Mucosa of descending colon (tissue), 3 donors: ENCODE results near the gene SLC8A2. TPM values are rescaled to one million over a fixed set of nuclear protein-coding genes. Genes with fewer than 3 reads are reported as not detected.
A peak's percentile ranks its signal among the peaks of the same experiment; 100 is the strongest.
"Not testable (repeated sequence)": the region's sequence is repeated elsewhere in the genome, so short reads cannot be mapped to it uniquely, and the experiment has no call there.

ENCODE experiments used
- ATAC-seq: fragments of 200-7000 bp; cut with Tn5 transposase; one replicate; pipeline ENCODE4 v1.9.1; 2020; ENCODE audit warnings: mild to moderate bottlenecking, moderate library complexity
- DNase-seq, 3 donors: peaks; one replicate each; pipeline ENCODE4 v3.0.0-alpha.2; 2020
- H3K36me3 ChIP-seq: fragments of 200-600 bp; one replicate; pipeline ENCODE4 v1.8.0; 2021; ENCODE audit warnings: low read depth, mild to moderate bottlenecking
- H3K4me1 ChIP-seq: fragments of 200-600 bp; one replicate; pipeline ENCODE4 v1.8.0; 2021; ENCODE audit warnings: low read depth, mild to moderate bottlenecking
- H3K4me3 ChIP-seq: fragments of 200-600 bp; one replicate; pipeline ENCODE4 v1.8.0; 2021; ENCODE audit warnings: mild to moderate bottlenecking
- H3K9me3 ChIP-seq: fragments of 200-600 bp; one replicate; pipeline ENCODE4 v1.8.0; 2021; ENCODE audit warnings: mild to moderate bottlenecking
- CTCF ChIP-seq: fragments of 200-600 bp; IDR thresholded peaks from one replicate; pipeline ENCODE4 v1.8.0; 2022; ENCODE audit warnings: antibody characterized with exemption, mild to moderate bottlenecking
- intact Hi-C, 2 donors: fragments of 100-400 bp; cut with DNase I in 1 of 2; cut with micrococcal nuclease in 1 of 2; formaldehyde crosslinking; loops; one replicate each; pipeline versions ENCODE4 v1.11.0 to v1.11.1; 2022; cut with DNase I, micrococcal nuclease
- total RNA-seq, 3 donors: library from RNA; stranded (reverse); fragmentation: NEBNext Ultra II Directional in 2 of 3; extraction: Animal tissue kit (Norgen Biotek cat#: 25700) in 2 of 3; gene quantifications; one replicate each; pipeline versions ENCODE4 v1.2.1 to v1.2.4, GENCODE V29; 2021 to 2023
- donor health status: DM: no; HTN: no; CAD: no; lungs with moderate emphysema.
- donor health status: DM: no; HTN: no; CAD: no.
- donor health status: DM: no; HTN: yes; CAD: no.

SLC8A2 gene
- total RNA-seq, 3 donors from 2014 or later = 0.75 to 17.5 (median 2.1) TPM

- no peak for ATAC-seq
- peak in 2 of 3 donors; percentile 10 to 40 for DNase-seq
- no peak for TF ChIP-seq CTCF
- no peaks in the 10 kb centered on the region for H3K36me3 ChIP-seq
- no peak overlapping the region for H3K4me3 ChIP-seq
- intact Hi-C loops = no loop called here
- H3K4me1 ChIP-seq = peaks cover 8% of the 10 kb centered on the region
- no peaks in the 10 kb centered on the region for H3K9me3 ChIP-seq
Measured at GRCh38 chr19:47489072-47489914, 17.6 kb upstream of the SLC8A2 start.

GRCh38 chr19:47487551-47488515 is 16.1 kb upstream of the SLC8A2 start:
- ATAC-seq (no peak), DNase-seq (peak in 2 of 3 donors; percentile 20 to 39)
- H3K9me3 ChIP-seq = no peaks in the 10 kb centered on the region
- H3K36me3 ChIP-seq = no peaks in the 10 kb centered on the region
- no peak for TF ChIP-seq CTCF
- no peak overlapping the region for H3K4me3 ChIP-seq
- peaks cover 8% of the 10 kb centered on the region for H3K4me1 ChIP-seq
- intact Hi-C loops = no loop called here

- Histone ChIP-seq H3K9me3 (no peaks in the 10 kb centered on the region), H3K4me1 (peaks cover 8% of the 10 kb centered on the region), H3K4me3 (no peak overlapping the region), H3K36me3 (no peaks in the 10 kb centered on the region)
- DNase-seq (no peak), ATAC-seq (no peak)
- intact Hi-C loops = no loop called here
- TF ChIP-seq CTCF = no peak
Measured at GRCh38 chr19:47486900-47487299, 15.2 kb upstream of the SLC8A2 start.

- DNase-seq, H3K4me1 ChIP-seq, H3K9me3 ChIP-seq, H3K4me3 ChIP-seq, H3K36me3 ChIP-seq, ATAC-seq, intact Hi-C loops: not testable (repeated sequence)
Measured at GRCh38 chr19:47486220-47486619, 14.5 kb upstream of the SLC8A2 start.

- intact Hi-C loops = no loop called here
- H3K9me3 ChIP-seq = no peaks in the 10 kb centered on the region
- DNase-seq (no peak), ATAC-seq (no peak)
- H3K4me3 ChIP-seq = no peak overlapping the region
- TF ChIP-seq CTCF = no peak
- peaks cover 8% of the 10 kb centered on the region for H3K4me1 ChIP-seq
- H3K36me3 ChIP-seq = no peaks in the 10 kb centered on the region
Measured at GRCh38 chr19:47485210-47485609, 13.5 kb upstream of the SLC8A2 start.
